ENCODE data around the gene SCAMP4. TPM values are rescaled to one million over a fixed set of nuclear protein-coding genes. Genes with fewer than 3 reads are reported as not detected.
A peak's percentile ranks its signal among the peaks of the same experiment; 100 is the strongest.
"Not testable (repeated sequence)": the region's sequence is repeated elsewhere in the genome, so short reads cannot be mapped to it uniquely, and the experiment has no call there.

Gene SCAMP4
- total and polyA plus RNA-seq, 5 experiments from 2014 or later: 12.1 to 23.4 (median 15.5) TPM

DNA sequence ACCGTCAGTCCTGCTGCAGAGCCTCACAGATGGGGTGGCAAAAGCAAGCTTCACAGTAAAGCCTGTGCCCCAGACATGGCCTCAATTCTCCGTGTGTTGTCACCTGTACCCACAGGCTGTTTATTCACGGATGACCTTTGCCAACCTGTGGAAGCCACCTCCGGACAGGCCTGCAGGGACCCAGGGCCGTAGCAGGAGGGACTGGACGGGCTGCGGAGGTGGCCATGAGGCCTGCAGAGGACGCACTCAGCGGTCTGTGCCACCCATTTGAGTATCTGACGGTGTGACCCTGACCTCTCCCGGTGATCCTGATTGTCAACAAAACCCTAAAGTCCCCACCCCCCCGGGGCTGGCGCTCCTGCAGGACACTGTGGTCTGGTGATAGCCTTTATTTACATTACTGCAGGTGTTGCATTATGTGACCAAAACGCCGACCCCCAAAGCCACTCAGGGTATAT, 34.0 kb upstream of the SCAMP4 start:
- Mint-ChIP-seq H3K27ac (peak overlapping the region in 2 of 10 donors; percentile 27 to 66), H3K4me1 (peaks cover 14 to 52% (median 51%) of the 10 kb centered on the region in 4 donors), H3K9me3 (no peaks in the 10 kb centered on the region), H3K4me3 (peak overlapping the region in 1 of 10 donors; percentile 35), H3K27me3 (no peaks in the 10 kb centered on the region), H3K36me3 (peaks cover 0 to 18% (median 2%) of the 10 kb centered on the region in 3 donors)
- ATAC-seq (no peak), DNase-seq (no peak)
- POLR2A ChIA-PET: interaction anchor here (0.6 kb wide), 1 partner anchor 1484 kb away, joined by 3 read pairs; no protein-coding TSS in a partner anchor

DNA sequence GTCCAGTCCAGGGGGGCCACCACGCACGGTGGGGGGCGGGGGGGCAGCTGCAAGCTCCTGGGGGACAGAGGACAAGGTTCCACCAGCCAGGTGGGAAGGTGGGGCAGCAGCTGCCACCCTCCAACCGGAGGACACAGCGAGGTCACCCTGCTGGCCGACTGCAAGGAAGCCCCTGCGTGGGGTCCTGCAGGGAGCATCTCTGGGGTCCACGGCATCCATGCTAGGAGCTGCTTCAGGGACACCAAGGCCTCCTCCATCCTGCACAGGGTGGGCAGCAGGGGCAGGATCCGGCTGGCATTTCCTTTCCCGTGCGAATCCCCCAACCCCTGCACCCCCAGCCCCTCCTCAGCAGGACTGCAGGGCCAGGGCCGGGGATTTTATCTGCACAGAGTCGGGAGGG, 33.6 kb upstream of the SCAMP4 start:
- peaks cover 17 to 57% (median 54%) of the 10 kb centered on the region in 4 donors for H3K4me1 Mint-ChIP-seq
- no peak overlapping the region for H3K4me3 Mint-ChIP-seq
- no peaks in the 10 kb centered on the region for H3K9me3 Mint-ChIP-seq
- no peak for DNase-seq
- H3K27me3 Mint-ChIP-seq: no peaks in the 10 kb centered on the region
- peaks cover 0 to 18% (median 2%) of the 10 kb centered on the region in 3 donors for H3K36me3 Mint-ChIP-seq
- POLR2A ChIA-PET: interaction anchor here (0.6 kb wide), 2 partner anchors 20 to 1483 kb away, joined by 3 to 4 read pairs; no protein-coding TSS in a partner anchor
- ATAC-seq: no peak
- no peak overlapping the region for H3K27ac Mint-ChIP-seq

DNA sequence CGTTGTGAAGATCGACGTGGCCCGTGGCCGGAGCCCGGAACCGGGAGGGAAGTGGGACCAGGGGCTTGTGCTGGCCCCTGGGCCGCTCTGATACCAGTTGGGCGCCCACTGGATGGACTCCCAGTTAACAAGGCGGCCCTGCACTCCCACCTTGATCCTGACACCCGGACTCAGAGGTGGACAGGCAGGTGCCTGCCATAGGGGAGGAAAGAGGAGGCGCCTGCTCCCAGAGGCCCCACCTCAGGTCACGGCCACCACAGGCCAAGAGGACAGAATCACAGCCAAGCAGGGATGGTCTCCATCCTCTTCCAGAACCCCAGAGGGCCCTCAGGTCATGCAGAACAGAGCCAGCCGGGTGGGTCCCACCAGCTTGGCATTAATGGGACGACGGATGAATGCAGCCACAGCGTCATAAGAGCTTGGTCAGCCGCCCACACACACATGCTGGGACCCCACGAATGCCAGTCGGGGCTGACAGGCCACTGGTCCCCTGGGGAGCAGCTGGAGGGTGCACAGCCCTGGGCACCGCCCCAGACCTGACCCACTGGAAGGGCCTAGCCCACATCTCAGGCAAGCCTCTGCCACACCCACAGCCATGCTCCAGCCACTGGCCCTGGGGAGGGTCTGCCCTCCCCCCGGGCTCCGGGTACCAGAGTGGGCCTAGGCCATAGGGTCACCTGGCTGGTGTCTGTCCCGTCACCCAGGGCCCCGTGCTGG, 32.2 kb upstream of the SCAMP4 start:
- ATAC-seq (no peak), DNase-seq (no peak)
- Mint-ChIP-seq H3K4me1 (peaks cover 16 to 55% (median 47%) of the 10 kb centered on the region in 4 donors), H3K9me3 (no peaks in the 10 kb centered on the region), H3K4me3 (peak overlapping the region in 7 of 10 donors; percentile 7 to 99 (median 60)), H3K36me3 (peaks cover 0 to 17% (median 2%) of the 10 kb centered on the region in 3 donors), H3K27me3 (no peaks in the 10 kb centered on the region), H3K27ac (peak overlapping the region in 7 of 10 donors; percentile 8 to 69 (median 53))
- POLR2A ChIA-PET: interaction anchor here (3.9 kb wide), 1 partner anchor 8 kb away, joined by 30 read pairs; no protein-coding TSS in a partner anchor

DNA sequence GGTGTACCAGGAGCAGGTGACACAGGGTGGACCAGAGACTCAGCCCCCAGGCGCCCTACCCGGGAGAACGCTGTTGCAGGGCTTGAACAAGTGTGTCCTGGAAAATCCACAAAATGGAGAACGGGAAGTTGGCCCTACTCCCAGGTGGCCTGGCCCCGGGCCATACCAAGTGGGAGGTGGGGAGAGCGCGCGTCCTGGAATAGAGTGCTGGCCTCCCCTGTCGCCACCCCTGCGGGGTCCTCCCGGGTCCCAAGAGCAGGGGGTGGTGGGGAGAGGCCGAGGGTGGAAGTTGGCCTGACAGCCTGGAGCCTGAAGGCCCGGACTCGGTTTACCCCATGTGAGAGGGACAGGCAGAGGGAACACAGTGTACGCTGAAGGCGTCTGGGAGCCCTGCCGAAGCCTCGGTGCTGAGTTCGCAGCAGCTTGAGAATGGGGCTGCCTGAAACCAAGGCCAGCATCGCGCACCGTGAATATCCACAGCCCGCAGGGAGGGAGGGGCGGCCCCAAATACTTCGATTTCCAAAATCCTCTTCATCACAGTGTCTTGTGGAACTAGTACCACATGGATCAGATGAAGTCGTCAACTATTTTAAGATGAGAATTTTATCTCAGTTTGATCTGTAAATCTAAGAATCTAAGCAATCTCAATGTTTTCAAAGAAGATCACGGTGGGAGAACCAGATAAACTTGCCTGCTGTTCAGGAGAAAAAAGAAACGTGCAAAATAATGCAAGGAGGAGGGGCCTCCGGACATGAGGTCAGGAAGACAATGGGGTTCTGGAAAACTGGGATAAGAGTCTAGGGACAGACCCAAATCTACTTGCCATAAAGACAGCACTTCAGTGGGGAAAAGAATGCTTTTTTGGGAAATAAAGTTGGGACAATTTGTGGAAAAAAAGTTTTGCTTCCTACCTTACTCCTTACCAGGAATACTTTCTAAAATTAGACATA, 31.4 kb upstream of the SCAMP4 start:
- POLR2A ChIA-PET: interaction anchor here (0.6 to 3.9 kb wide), 10 partner anchors 8 to 951 kb away, joined by 3 to 30 read pairs (median 6); partner anchors contain the start of gene REXO1
- H3K27ac Mint-ChIP-seq: peak overlapping the region; percentile 88 to 99 (median 97)
- peaks cover 0 to 15% (median 1%) of the 10 kb centered on the region in 3 donors for H3K36me3 Mint-ChIP-seq
- peak overlapping the region; percentile 92 to 99 (median 98) for H3K4me3 Mint-ChIP-seq
- H3K4me1 Mint-ChIP-seq: peaks cover 13 to 49% (median 44%) of the 10 kb centered on the region in 4 donors
- H3K9me3 Mint-ChIP-seq: no peaks in the 10 kb centered on the region
- ATAC-seq: no peak
- no peaks in the 10 kb centered on the region for H3K27me3 Mint-ChIP-seq
- DNase-seq: no peak

DNA sequence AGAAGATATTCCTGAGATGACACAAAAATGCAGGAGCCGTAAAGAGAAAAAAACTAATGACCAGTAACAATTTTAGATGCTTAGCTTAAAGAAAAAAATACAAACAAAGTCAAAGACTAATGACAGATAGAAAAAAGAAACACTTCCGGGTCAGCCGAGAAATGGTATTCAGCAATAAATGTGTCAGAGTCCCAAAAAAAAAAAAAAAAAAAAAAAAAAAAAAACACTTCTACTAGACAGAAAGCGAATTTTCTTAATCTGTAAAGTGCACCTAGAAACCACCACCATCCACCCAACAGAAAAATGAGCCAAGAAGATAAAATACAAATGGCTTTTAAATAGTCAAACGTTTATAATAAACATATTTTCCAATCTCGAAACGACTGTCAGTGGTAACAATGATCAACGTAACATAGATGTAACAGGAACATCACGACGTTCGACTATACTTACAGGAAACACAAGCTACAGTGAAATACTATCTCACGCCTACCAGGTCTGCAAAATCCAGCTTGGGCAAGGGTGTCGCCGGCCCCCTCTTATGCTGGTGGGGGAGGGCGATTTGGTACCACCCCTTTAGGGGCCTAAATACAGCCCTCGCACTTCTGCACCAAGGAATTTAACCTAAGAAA, 30.5 kb upstream of the SCAMP4 start:
- ATAC-seq: peak; percentile 52 to 66
- POLR2A ChIA-PET: interaction anchor here (0.6 to 3.9 kb wide), 22 partner anchors 8 to 1258 kb away, joined by 3 to 37 read pairs (median 6); partner anchors contain the start of genes ABHD17A and REXO1
- Mint-ChIP-seq H3K9me3 (no peaks in the 10 kb centered on the region), H3K27ac (peak overlapping the region; percentile 88 to 99 (median 97)), H3K36me3 (peaks cover 0 to 12% (median 0%) of the 10 kb centered on the region in 3 donors), H3K27me3 (no peaks in the 10 kb centered on the region), H3K4me3 (peak overlapping the region; percentile 92 to 99 (median 98)), H3K4me1 (peaks cover 13 to 47% (median 36%) of the 10 kb centered on the region in 4 donors)
- peak in 6 of 10 donors; percentile 45 to 78 (median 71) for DNase-seq

DNA sequence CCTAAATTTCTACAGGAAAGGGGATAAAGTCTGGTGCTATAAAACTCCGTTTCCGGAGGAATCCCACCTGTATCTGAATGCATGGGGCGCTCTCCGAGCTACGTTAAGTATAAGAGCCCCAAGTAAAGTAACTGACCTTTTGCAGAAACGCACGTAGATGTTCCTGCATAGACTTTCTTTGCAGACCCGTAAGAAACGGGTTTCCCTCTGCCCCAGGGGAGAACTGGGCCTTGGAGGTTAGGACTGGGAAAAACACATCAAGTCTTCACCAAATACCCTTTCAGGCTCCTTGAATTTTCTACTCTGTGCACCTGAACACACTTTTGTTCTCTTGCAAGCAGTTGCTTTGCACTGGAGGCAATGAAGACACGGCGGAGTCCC, 29.9 kb upstream of the SCAMP4 start:
- H3K9me3 Mint-ChIP-seq, H3K27me3 Mint-ChIP-seq, DNase-seq: not testable (repeated sequence)
- POLR2A ChIA-PET: interaction anchor here (0.6 to 3.9 kb wide), 16 partner anchors 9 to 1258 kb away, joined by 3 to 37 read pairs (median 7); partner anchors contain the start of gene ABHD17A
- Mint-ChIP-seq H3K4me1 (peaks cover 13 to 45% (median 36%) of the 10 kb centered on the region in 4 donors), H3K4me3 (peak overlapping the region; percentile 92 to 99 (median 98)), H3K36me3 (peaks cover 0 to 10% (median 0%) of the 10 kb centered on the region in 3 donors), H3K27ac (peak overlapping the region; percentile 88 to 99 (median 97))
- ATAC-seq: peak in 1 of 2 donors; percentile 10

DNA sequence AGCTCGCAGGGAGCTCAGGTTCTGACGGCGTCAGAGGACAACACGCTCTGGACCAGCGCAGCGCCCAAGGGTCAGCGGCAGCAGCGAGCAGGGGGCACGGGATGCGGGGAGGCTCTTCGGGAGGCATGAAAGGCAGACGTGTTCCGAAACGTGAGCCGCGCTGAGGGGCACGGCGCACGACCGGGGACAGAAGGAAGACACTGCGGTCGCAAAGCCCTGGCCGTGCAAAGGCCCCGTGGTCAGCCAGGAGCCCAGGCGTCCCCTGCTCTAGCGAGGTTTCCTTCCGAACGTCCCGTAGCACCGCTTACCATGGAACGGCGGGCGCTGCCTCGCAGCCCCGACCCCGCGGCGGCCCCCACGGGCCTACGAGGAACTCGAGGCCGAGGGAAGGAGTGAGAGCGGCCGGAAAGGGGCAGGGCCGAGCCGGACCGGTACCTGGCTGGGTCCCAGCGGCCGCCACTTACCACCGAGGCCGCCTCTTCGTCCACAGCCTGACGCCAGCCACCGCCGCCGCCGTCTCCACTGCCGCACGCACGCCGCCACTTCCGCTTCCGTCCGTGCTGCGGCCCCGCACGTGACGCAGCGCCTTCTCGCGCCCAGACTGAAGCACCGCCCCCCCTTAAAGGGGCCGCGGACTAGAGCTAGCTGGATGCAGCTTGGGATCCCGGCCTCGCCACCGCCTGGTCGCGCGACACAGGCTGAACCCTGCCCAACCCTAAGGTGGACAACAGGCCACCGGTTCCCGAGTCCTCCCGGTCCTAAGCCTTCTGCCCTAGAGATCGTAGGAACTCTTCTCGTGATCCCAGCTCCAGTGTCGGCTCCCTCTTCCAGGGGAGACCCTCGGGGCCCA, 29.3 kb upstream of the SCAMP4 start:
- H3K4me3 Mint-ChIP-seq: peak overlapping the region; percentile 92 to 99 (median 98)
- H3K27me3 Mint-ChIP-seq: no peaks in the 10 kb centered on the region
- DNase-seq: peak; percentile 74 to 89 (median 84)
- peaks cover 0 to 8% (median 0%) of the 10 kb centered on the region in 3 donors for H3K36me3 Mint-ChIP-seq
- peaks cover 13 to 39% (median 34%) of the 10 kb centered on the region in 4 donors for H3K4me1 Mint-ChIP-seq
- peak; percentile 85 to 89 for ATAC-seq
- peak overlapping the region; percentile 88 to 99 (median 97) for H3K27ac Mint-ChIP-seq
- H3K9me3 Mint-ChIP-seq: no peaks in the 10 kb centered on the region
- POLR2A ChIA-PET: interaction anchor here (0.5 to 3.9 kb wide), 29 partner anchors 8 to 754 kb away, joined by 3 to 37 read pairs (median 6); partner anchors contain the start of genes ABHD17A and MBD3

DNA sequence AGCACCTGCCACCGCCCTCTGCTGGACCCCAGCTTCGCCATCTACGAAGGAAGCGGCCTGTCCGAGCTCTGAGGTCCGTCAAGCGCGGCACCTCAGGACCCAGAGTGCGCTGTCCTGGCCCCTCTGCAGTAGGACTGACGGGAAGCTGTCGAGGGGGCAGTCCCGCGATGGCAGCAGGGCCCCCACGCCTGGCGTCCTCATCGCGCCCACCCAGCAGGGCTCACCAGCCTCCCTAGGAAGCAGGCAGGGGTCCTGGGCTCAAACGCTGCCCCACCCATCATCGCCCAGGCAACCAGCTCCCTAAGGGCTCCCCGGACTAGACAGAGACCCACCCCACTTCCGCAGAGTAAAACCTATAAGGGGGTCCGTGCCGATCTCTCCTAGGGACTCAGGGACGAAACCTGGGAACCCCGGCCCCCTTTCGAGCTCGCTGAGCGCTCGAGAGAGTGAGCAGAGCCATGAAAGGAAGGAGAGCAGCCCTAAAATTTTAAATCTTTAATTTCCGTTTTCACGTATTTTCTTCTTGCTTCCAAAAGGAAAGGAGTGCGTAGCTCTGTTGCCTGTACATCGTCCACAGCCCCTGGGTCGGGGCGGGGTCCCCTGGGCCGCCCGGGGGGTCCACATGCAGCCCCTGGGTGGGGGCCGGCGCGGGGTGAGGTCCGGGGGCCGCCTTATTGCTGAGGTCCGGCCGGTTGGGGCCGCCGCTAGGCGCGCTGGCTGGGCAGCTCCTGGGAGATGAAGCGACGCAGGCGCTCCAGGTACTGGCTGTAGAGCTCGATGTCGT, 28.5 kb upstream of the SCAMP4 start:
- H3K4me3 Mint-ChIP-seq: peak overlapping the region; percentile 85 to 99 (median 97)
- H3K36me3 Mint-ChIP-seq, H3K9me3 Mint-ChIP-seq, DNase-seq, H3K27me3 Mint-ChIP-seq: not testable (repeated sequence)
- peak overlapping the region; percentile 87 to 99 (median 97) for H3K27ac Mint-ChIP-seq
- peak; percentile 5 to 19 for ATAC-seq
- peaks cover 13 to 39% (median 33%) of the 10 kb centered on the region in 4 donors for H3K4me1 Mint-ChIP-seq
- POLR2A ChIA-PET: interaction anchor here (0.5 to 3.9 kb wide), 19 partner anchors 8 to 753 kb away, joined by 3 to 37 read pairs (median 5); partner anchors contain the start of genes ABHD17A and MBD3

DNA sequence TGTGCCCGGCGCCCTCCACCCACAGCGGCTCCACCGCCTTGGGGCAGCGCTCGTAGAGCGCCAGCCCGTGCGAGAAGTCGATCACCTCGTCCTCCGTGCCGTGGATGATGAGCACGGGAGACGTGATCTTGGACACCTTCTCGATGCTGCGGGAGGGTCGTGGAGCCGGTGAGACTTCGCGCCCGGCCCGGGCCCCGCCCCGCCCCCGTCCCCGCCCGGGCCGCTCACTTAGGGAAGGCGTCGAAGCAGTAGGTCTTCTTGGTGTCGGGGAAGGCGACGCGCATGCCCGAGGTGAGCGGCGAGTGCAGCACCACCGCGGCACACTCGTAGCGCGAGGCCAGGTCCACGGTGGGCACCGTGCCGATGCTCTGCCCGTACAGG, 27.9 kb upstream of the SCAMP4 start:
- POLR2A ChIA-PET: interaction anchor here (0.9 to 2.7 kb wide), 7 partner anchors 8 to 396 kb away, joined by 3 to 37 read pairs (median 12); partner anchors contain the start of gene ABHD17A
- H3K4me1 Mint-ChIP-seq: peaks cover 16 to 44% (median 35%) of the 10 kb centered on the region in 4 donors
- DNase-seq: not testable (repeated sequence)

DNA sequence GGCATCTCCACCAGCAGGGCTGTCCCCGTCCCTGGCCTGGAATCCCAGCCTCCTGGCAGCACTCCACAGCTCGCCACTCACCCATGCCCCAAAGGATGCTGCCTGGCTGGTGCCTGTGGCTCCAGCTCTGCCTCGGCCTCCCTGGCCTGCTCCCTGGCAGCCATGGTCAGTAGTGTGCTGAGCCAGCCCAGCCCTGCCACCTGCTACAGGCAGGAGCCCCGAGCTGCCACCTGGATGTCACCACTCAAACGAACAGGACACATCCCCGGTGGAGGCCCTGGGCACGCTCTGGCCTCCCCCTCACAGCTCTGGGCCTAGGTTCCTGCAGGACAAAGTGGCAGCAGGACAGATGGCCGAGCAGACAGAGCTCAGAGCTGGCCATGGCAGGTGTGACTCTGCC, 26.6 kb upstream of the SCAMP4 start:
- H3K27ac Mint-ChIP-seq: peak overlapping the region in 5 of 10 donors; percentile 29 to 58 (median 40)
- not testable (repeated sequence) for DNase-seq, ATAC-seq

More for the DNA sequence above, 27.9 kb upstream of the SCAMP4 start:
- H3K36me3 Mint-ChIP-seq, ATAC-seq, H3K27ac Mint-ChIP-seq, H3K27me3 Mint-ChIP-seq, H3K9me3 Mint-ChIP-seq, H3K4me3 Mint-ChIP-seq: not testable (repeated sequence)

More for the DNA sequence above, 26.6 kb upstream of the SCAMP4 start:
- H3K9me3 Mint-ChIP-seq, H3K36me3 Mint-ChIP-seq, POLR2A ChIA-PET, H3K27me3 Mint-ChIP-seq: not testable (repeated sequence)
- H3K4me3 Mint-ChIP-seq: peak overlapping the region in 1 of 10 donors; percentile 41
- H3K4me1 Mint-ChIP-seq: peaks cover 22 to 46% (median 40%) of the 10 kb centered on the region in 4 donors

All from naive thymus-derived CD8-positive, alpha-beta T cell (primary cell).